Activated naive CD8-positive, alpha-beta T cell treated with anti-CD3 and anti-CD28 coated beads, Interleukin-2, amount 50 U/mL, for 24 hours (primary cell): Measurements from ENCODE around the gene ABCG1.

ENCODE experiments used
- ATAC-seq: fragments of 150-1000 bp; cut with Tn5 transposase; one replicate; pipeline ENCODE4 v1.10.0; 2021
- DNase-seq: peaks from one replicate; pipeline ENCODE4 v3.0.0; 2021
- H3K27ac Mint-ChIP-seq: one replicate; pipeline ENCODE4 v1.8.0; 2021; ENCODE audit warnings: mild to moderate bottlenecking, mixed read lengths
- H3K27me3 Mint-ChIP-seq: one replicate; pipeline ENCODE4 v1.8.0; 2021; ENCODE audit warnings: mixed read lengths
- H3K36me3 Mint-ChIP-seq: one replicate; pipeline ENCODE4 v1.8.0; 2021; ENCODE audit warnings: low read depth, mixed read lengths
- H3K4me1 Mint-ChIP-seq: one replicate; pipeline ENCODE4 v1.8.0; 2021; ENCODE audit warnings: mixed read lengths
- H3K4me3 Mint-ChIP-seq: one replicate; pipeline ENCODE4 v1.8.0; 2021; ENCODE audit warnings: mild to moderate bottlenecking, moderate library complexity, mixed read lengths
- H3K9me3 Mint-ChIP-seq: one replicate; pipeline ENCODE4 v1.8.0; 2021; ENCODE audit warnings: mixed read lengths

The ABCG1 gene

GRCh38 chr21:42265231-42265812 lies 46.4 kb downstream of the ABCG1 start:
- H3K36me3 Mint-ChIP-seq: no peaks in the 10 kb centered on the region
- H3K4me3 Mint-ChIP-seq: no peak overlapping the region
- H3K9me3 Mint-ChIP-seq: no peaks in the 10 kb centered on the region
- H3K27me3 Mint-ChIP-seq: no peaks in the 10 kb centered on the region
- DNase-seq (no peak), ATAC-seq (no peak)
- no peak overlapping the region for H3K27ac Mint-ChIP-seq
- peaks cover 26% of the 10 kb centered on the region for H3K4me1 Mint-ChIP-seq

- Mint-ChIP-seq H3K27ac (peak overlapping the region; percentile 39), H3K9me3 (no peaks in the 10 kb centered on the region), H3K4me3 (no peak overlapping the region), H3K27me3 (no peaks in the 10 kb centered on the region), H3K36me3 (peaks cover 2% of the 10 kb centered on the region), H3K4me1 (peaks cover 26% of the 10 kb centered on the region)
- DNase-seq: no peak
- ATAC-seq: no peak
Observed at GRCh38 chr21:42266971-42267556, 48.1 kb downstream of the ABCG1 start.

GRCh38 chr21:42269386-42269785 lies 50.4 kb downstream of the ABCG1 start:
- Mint-ChIP-seq H3K4me1 (peaks cover 26% of the 10 kb centered on the region), H3K4me3 (no peak overlapping the region), H3K9me3 (no peaks in the 10 kb centered on the region), H3K27ac (peak overlapping the region; percentile 25), H3K36me3 (peaks cover 2% of the 10 kb centered on the region), H3K27me3 (no peaks in the 10 kb centered on the region)
- ATAC-seq (no peak), DNase-seq (no peak)

GRCh38 chr21:42271065-42271464 lies 52.1 kb downstream of the ABCG1 start:
- Mint-ChIP-seq H3K36me3 (peaks cover 2% of the 10 kb centered on the region), H3K27ac (peak overlapping the region; percentile 71), H3K4me3 (no peak overlapping the region), H3K9me3 (no peaks in the 10 kb centered on the region), H3K27me3 (no peaks in the 10 kb centered on the region), H3K4me1 (peaks cover 26% of the 10 kb centered on the region)
- no peak for DNase-seq
- ATAC-seq: no peak

GRCh38 chr21:42272109-42272962 lies 53.4 kb downstream of the ABCG1 start:
- DNase-seq: no peak
- Mint-ChIP-seq H3K36me3 (peaks cover 2% of the 10 kb centered on the region), H3K9me3 (no peaks in the 10 kb centered on the region), H3K27ac (no peak overlapping the region), H3K27me3 (no peaks in the 10 kb centered on the region), H3K4me3 (no peak overlapping the region), H3K4me1 (peaks cover 20% of the 10 kb centered on the region)
- no peak for ATAC-seq

- ATAC-seq: no peak
- Mint-ChIP-seq H3K27me3 (no peaks in the 10 kb centered on the region), H3K36me3 (peaks cover 2% of the 10 kb centered on the region), H3K9me3 (no peaks in the 10 kb centered on the region), H3K4me3 (no peak overlapping the region), H3K4me1 (peaks cover 15% of the 10 kb centered on the region), H3K27ac (no peak overlapping the region)
- no peak for DNase-seq
Observed at GRCh38 chr21:42272984-42273600, 54.2 kb downstream of the ABCG1 start.

- Mint-ChIP-seq H3K36me3 (peaks cover 2% of the 10 kb centered on the region), H3K27ac (no peak overlapping the region), H3K9me3 (no peaks in the 10 kb centered on the region), H3K4me3 (no peak overlapping the region), H3K4me1 (no peaks in the 10 kb centered on the region), H3K27me3 (no peaks in the 10 kb centered on the region)
- ATAC-seq: no peak
- DNase-seq: no peak
Observed at GRCh38 chr21:42276076-42276475, 57.1 kb downstream of the ABCG1 start.

- no peaks in the 10 kb centered on the region for H3K27me3 Mint-ChIP-seq
- no peaks in the 10 kb centered on the region for H3K9me3 Mint-ChIP-seq
- DNase-seq: no peak
- H3K4me3 Mint-ChIP-seq: no peak overlapping the region
- ATAC-seq: no peak
- no peaks in the 10 kb centered on the region for H3K36me3 Mint-ChIP-seq
- H3K4me1 Mint-ChIP-seq: no peaks in the 10 kb centered on the region
- no peak overlapping the region for H3K27ac Mint-ChIP-seq
Observed at GRCh38 chr21:42276526-42277154, 57.7 kb downstream of the ABCG1 start.

GRCh38 chr21:42277593-42277992 lies 58.7 kb downstream of the ABCG1 start:
- ATAC-seq (no peak), DNase-seq (no peak)
- no peaks in the 10 kb centered on the region for H3K4me1 Mint-ChIP-seq
- H3K36me3 Mint-ChIP-seq: no peaks in the 10 kb centered on the region
- no peak overlapping the region for H3K27ac Mint-ChIP-seq
- no peaks in the 10 kb centered on the region for H3K27me3 Mint-ChIP-seq
- H3K4me3 Mint-ChIP-seq: no peak overlapping the region
- H3K9me3 Mint-ChIP-seq: no peaks in the 10 kb centered on the region

GRCh38 chr21:42278451-42279149 lies 59.7 kb downstream of the ABCG1 start:
- Mint-ChIP-seq H3K27me3 (no peaks in the 10 kb centered on the region), H3K9me3 (no peaks in the 10 kb centered on the region), H3K36me3 (no peaks in the 10 kb centered on the region), H3K4me1 (no peaks in the 10 kb centered on the region), H3K4me3 (no peak overlapping the region), H3K27ac (no peak overlapping the region)
- no peak for ATAC-seq
- DNase-seq: no peak

GRCh38 chr21:42279341-42279871 lies 60.5 kb downstream of the ABCG1 start:
- no peak for DNase-seq
- Mint-ChIP-seq H3K36me3 (no peaks in the 10 kb centered on the region), H3K27me3 (no peaks in the 10 kb centered on the region), H3K9me3 (no peaks in the 10 kb centered on the region), H3K27ac (no peak overlapping the region), H3K4me3 (no peak overlapping the region), H3K4me1 (no peaks in the 10 kb centered on the region)
- no peak for ATAC-seq

- Mint-ChIP-seq H3K4me3 (no peak overlapping the region), H3K36me3 (no peaks in the 10 kb centered on the region), H3K4me1 (no peaks in the 10 kb centered on the region), H3K27ac (no peak overlapping the region), H3K27me3 (no peaks in the 10 kb centered on the region), H3K9me3 (no peaks in the 10 kb centered on the region)
- no peak for DNase-seq
- no peak for ATAC-seq
Observed at GRCh38 chr21:42279888-42280287, 60.9 kb downstream of the ABCG1 start.

- no peaks in the 10 kb centered on the region for H3K27me3 Mint-ChIP-seq
- H3K36me3 Mint-ChIP-seq: no peaks in the 10 kb centered on the region
- no peaks in the 10 kb centered on the region for H3K9me3 Mint-ChIP-seq
- no peak overlapping the region for H3K27ac Mint-ChIP-seq
- no peak overlapping the region for H3K4me3 Mint-ChIP-seq
- no peak for ATAC-seq
- no peak for DNase-seq
- no peaks in the 10 kb centered on the region for H3K4me1 Mint-ChIP-seq
Observed at GRCh38 chr21:42280356-42281180, 61.6 kb downstream of the ABCG1 start.
